ENCODE results near the gene GFRA1. TPM values are rescaled to one million over a fixed set of nuclear protein-coding genes. Genes with fewer than 3 reads are reported as not detected.

GFRA1 gene
- total and polyA plus RNA-seq, 2 experiments from 2014 or later: 0.48 to 2.9 TPM

DNA sequence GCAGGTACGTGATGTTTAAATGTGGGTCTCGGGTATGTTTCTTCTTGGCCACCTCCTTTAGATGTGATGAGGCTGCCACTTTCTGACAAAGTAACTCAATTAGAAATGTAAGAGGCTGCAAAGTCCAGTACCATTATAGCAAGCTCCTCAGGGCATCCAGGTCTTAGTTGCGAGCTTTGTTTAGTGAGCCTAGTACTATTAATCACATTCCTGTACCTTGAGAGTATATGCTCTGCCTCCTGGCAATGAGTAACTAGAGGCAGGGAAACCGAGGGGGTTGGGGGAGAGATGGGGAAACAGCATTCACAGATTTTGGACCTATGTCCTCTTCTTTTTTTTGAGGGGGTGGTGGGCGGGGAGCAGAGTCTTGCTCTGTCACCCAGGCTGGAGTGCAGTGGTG is 131.8 kb downstream of the GFRA1 start:
- Histone ChIP-seq H3K4me2 (no peak overlapping the region), H3K9me2 (replicated peaks; ENCODE audit: insufficient read depth) (no peaks in the 10 kb centered on the region), H3K27ac (no peak overlapping the region), H3K36me3 (replicated peaks; ENCODE audit: insufficient read depth, low read depth) (no peaks in the 10 kb centered on the region), H2AFZ (no peak overlapping the region), H3K9me3 (ENCODE audit: low read depth) (no peaks in the 10 kb centered on the region), H3K27me3 (no peaks in the 10 kb centered on the region), H4K20me1 (ENCODE audit: insufficient read depth, poor library complexity, severe bottlenecking) (no peaks in the 10 kb centered on the region), H3K4me1 (ENCODE audit: insufficient read depth) (no peaks in the 10 kb centered on the region), H3K79me2 (no peaks in the 10 kb centered on the region), H3K4me3 (no peak overlapping the region)
- WGBS (ENCODE audit: low lambda C conversion rate, missing lambda C conversion rate): 76% methylated on average over 5 of the region's 5 CpGs
- DNase-seq (ENCODE audit: low spot score): no peak
- TF ChIP-seq CTCF (IDR thresholded peaks at IDR 0.05; ENCODE audit: poor library complexity) (no peak), EZH2 (IDR thresholded peaks at IDR 0.05; ENCODE audit: borderline replicate concordance) (no peak), EZH2phosphoT487 (IDR thresholded peaks at IDR 0.05; ENCODE audit: low read depth, severe bottlenecking, unreplicated experiment) (no peak)

- no peaks in the 10 kb centered on the region for H3K9me3 ChIP-seq (ENCODE audit: low read depth)
- no peak for DNase-seq (ENCODE audit: low spot score)
- H3K9me2 ChIP-seq (replicated peaks; ENCODE audit: insufficient read depth): no peaks in the 10 kb centered on the region
- no peaks in the 10 kb centered on the region for H3K79me2 ChIP-seq
- H3K4me2 ChIP-seq: no peak overlapping the region
- H4K20me1 ChIP-seq (ENCODE audit: insufficient read depth, poor library complexity, severe bottlenecking): no peaks in the 10 kb centered on the region
- H3K36me3 ChIP-seq (replicated peaks; ENCODE audit: insufficient read depth, low read depth): no peaks in the 10 kb centered on the region
- H3K4me3 ChIP-seq: no peak overlapping the region
- H3K27ac ChIP-seq: no peak overlapping the region
- no peaks in the 10 kb centered on the region for H3K4me1 ChIP-seq (ENCODE audit: insufficient read depth)
- no peak for TF ChIP-seq CTCF (IDR thresholded peaks at IDR 0.05; ENCODE audit: poor library complexity)
- WGBS (ENCODE audit: low lambda C conversion rate, missing lambda C conversion rate): 49% methylated on average over 3 of the region's 3 CpGs
- no peaks in the 10 kb centered on the region for H3K27me3 ChIP-seq
- no peak overlapping the region for H2AFZ ChIP-seq
Measured at GRCh38 chr10:116139886-116140285, 133.1 kb downstream of the GFRA1 start.

DNA sequence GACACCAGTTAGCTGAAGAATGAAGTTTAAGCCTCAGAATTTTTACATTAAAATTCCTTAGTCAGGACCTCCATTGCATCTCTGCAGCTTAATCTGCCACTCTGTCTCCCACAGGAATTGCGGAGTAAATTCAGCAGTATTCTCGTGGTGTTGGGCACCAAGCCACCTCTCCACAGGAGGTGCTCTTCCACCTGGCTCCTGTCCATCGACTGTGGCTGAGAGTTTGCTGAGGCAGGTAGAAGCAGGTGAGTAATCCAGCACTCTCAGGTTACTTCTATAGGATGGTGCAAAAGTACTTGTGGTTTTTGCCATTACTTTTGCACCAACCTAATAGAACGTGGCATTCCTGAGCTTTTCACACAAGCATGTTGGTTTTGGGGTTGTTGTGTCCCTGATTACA is 134.1 kb downstream of the GFRA1 start:
- Histone ChIP-seq H4K20me1 (ENCODE audit: insufficient read depth, poor library complexity, severe bottlenecking) (no peaks in the 10 kb centered on the region), H3K4me1 (ENCODE audit: insufficient read depth) (no peaks in the 10 kb centered on the region), H3K36me3 (replicated peaks; ENCODE audit: insufficient read depth, low read depth) (no peaks in the 10 kb centered on the region), H3K27me3 (no peaks in the 10 kb centered on the region), H3K4me3 (no peak overlapping the region), H3K9me2 (replicated peaks; ENCODE audit: insufficient read depth) (no peaks in the 10 kb centered on the region), H3K9me3 (ENCODE audit: low read depth) (no peaks in the 10 kb centered on the region), H2AFZ (no peak overlapping the region), H3K4me2 (no peak overlapping the region), H3K79me2 (no peaks in the 10 kb centered on the region), H3K27ac (no peak overlapping the region)
- TF ChIP-seq CTCF (IDR thresholded peaks at IDR 0.05; ENCODE audit: poor library complexity) (no peak), EZH2 (IDR thresholded peaks at IDR 0.05; ENCODE audit: borderline replicate concordance) (no peak), EZH2phosphoT487 (IDR thresholded peaks at IDR 0.05; ENCODE audit: low read depth, severe bottlenecking, unreplicated experiment) (no peak)
- WGBS (ENCODE audit: low lambda C conversion rate, missing lambda C conversion rate): 81% methylated on average over 4 of the region's 4 CpGs
- no peak for DNase-seq (ENCODE audit: low spot score)

- Histone ChIP-seq H3K27me3 (no peaks in the 10 kb centered on the region), H3K4me2 (no peak overlapping the region), H3K4me3 (no peak overlapping the region), H3K9me3 (ENCODE audit: low read depth) (no peaks in the 10 kb centered on the region), H2AFZ (no peak overlapping the region), H3K9me2 (replicated peaks; ENCODE audit: insufficient read depth) (no peaks in the 10 kb centered on the region), H3K4me1 (ENCODE audit: insufficient read depth) (no peaks in the 10 kb centered on the region), H4K20me1 (ENCODE audit: insufficient read depth, poor library complexity, severe bottlenecking) (no peaks in the 10 kb centered on the region), H3K27ac (no peak overlapping the region), H3K36me3 (replicated peaks; ENCODE audit: insufficient read depth, low read depth) (no peaks in the 10 kb centered on the region), H3K79me2 (no peaks in the 10 kb centered on the region)
- WGBS (ENCODE audit: low lambda C conversion rate, missing lambda C conversion rate): 62% methylated on average over 4 of the region's 4 CpGs
- DNase-seq (ENCODE audit: low spot score): no peak
- TF ChIP-seq EZH2 (IDR thresholded peaks at IDR 0.05; ENCODE audit: borderline replicate concordance) (no peak), EZH2phosphoT487 (IDR thresholded peaks at IDR 0.05; ENCODE audit: low read depth, severe bottlenecking, unreplicated experiment) (no peak), CTCF (IDR thresholded peaks at IDR 0.05; ENCODE audit: poor library complexity) (no peak)
Measured at GRCh38 chr10:116136261-116136660, 136.7 kb downstream of the GFRA1 start.

Data from hepatocyte (in vitro differentiated cells).